CMK (cell line): ENCODE measurements around the gene ERICH6B.

ENCODE experiments used
- DNase-seq: peaks from one replicate; pipeline ENCODE4 v3.0.0-alpha.2; 2010; ENCODE audit warnings: low read depth

ERICH6B gene

DNA sequence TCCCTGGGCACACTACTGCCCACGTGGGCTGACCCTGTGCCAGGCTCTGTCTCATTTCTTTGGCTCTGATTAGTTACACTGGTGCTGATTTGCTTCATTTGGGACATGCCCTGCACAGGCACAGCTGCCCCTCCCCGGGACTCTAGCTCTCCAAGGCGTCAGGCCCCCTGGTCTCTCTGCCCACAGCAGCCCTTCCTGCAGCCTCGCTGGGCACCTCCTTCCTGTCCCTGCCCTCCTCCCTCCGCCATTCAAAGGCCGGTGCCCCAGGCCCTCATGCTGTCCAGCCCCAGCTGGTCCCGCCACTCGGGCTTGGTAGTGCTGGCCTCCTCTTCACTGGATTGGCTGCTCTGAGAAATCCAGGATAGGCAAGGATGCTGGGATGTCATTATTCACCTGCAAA lies 73.1 kb downstream of the ERICH6B start:
- DNase-seq = no peak

DNA sequence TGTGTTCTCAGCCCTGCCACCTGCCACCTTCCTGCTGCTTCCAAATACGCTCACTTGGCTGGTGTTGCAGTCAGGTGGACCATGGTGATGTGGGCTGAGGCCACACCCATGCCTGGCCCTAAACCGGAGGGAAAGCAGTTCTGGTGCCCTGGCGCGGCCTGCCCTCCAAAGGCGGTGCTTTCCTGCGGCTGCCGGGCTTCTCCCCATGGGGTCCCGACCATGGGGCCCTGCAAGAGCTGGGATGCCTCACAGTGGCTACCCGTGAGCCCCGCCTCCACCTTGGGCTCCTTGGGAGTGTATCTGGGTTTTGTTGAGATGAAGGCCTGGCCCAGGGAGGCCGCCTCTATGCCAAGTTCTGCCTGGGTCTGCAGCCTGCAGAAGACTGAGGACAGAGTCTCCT lies 73.7 kb downstream of the ERICH6B start:
- DNase-seq = no peak

GRCh38 chr13:45540864-45541263 lies 74.7 kb downstream of the ERICH6B start:
- DNase-seq = no peak

GRCh38 chr13:45540195-45540594 lies 75.3 kb downstream of the ERICH6B start:
- no peak for DNase-seq

GRCh38 chr13:45538382-45538781 lies 77.2 kb downstream of the ERICH6B start:
- DNase-seq = no peak

- no peak for DNase-seq
Observed at GRCh38 chr13:45537516-45537915, 78.0 kb downstream of the ERICH6B start.

GRCh38 chr13:45536224-45536623 lies 79.3 kb downstream of the ERICH6B start:
- DNase-seq = no peak

DNA sequence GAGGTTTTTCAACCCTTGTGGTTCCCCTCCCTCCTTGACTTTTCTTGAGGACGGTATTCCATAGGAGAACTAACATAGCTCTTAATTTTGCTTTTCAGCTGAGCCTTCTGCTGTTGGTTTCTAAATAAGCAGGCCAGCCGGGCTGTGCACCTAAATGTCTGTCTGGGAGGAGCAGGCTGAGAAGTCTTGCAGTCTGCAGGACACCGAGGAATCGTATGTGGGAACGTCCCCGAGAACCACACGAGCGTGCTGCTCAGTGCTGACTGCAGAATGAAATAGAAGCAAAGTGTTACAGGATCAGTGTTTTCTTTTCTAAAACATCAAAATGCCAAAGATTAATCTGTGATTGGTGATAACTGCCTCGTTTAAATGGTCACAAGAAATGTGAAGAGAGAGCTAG lies 80.9 kb downstream of the ERICH6B start:
- no peak for DNase-seq

DNA sequence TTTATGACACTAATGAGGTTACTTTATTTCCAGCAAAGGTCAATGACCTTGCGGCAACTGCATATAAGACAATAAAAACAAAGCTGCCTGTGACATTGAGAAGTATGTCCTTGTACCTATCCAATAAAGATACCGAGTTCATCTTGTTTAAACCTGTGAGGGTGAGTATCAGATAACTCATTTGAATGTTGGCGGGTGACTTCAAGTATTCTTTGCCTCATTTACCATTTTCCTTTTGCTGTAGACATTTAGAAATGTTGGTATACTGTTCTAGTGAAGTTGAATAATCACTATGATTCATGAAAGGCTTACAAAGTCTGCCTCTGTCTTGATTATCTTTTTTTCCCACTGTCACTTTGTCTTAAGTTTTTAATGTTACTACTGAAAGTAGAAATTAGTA lies 85.8 kb downstream of the ERICH6B start:
- DNase-seq = no peak

DNA sequence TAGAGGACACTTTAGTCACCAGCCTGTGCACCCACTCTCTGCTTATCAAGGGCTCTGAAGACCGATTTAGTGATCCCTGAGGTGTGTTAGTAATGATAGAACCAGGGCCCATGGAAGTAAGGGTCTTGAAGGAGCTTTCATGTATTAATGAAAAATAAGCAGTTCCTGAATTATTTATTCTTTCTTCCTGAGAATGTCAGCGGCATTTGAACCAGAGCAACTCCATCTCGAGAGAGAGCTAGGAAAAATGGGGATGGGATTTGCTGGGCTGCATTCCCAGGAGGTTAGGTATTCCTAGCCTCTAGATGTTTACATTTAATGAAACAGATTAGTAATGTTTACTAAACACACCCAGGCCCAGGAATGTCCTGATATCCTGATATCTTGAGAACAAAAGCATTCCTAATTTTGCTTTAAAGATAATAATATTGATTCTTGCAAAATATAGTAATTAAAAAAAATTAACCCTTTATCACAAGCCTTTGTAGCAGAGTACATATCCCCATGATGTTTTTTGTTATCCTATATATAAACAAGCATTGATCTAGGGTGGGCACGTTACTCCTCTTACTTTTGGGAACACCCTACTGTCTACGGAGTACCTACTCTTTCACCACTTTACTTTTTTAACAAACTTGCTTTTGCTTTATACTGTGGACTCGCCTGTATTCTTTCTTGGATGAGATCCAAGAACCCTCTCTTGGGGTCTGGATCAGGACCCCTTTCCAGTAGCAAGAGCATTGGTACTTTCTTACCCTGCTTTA lies 87.7 kb downstream of the ERICH6B start:
- DNase-seq = no peak

GRCh38 chr13:45522571-45522970 lies 93.0 kb downstream of the ERICH6B start:
- no peak for DNase-seq

GRCh38 chr13:45521297-45521696 lies 94.2 kb downstream of the ERICH6B start:
- DNase-seq = no peak

DNA sequence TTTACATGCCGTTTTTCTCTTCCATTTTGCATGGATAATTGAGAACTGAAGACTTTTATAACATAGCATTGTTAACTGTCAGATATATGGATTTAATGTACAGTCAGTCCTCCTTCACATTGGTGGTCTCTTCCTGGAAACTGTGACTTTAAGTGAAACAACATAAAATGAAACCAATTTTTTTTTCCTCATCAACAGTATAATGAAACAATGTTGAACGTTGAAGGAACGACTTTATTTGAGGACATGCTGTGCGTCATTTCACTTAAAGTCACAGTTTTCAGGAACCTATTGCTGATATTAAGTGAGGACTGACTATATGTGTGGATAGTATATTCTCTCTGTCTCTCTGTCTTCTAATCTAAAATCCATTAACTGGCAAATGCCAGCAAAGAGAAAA lies 96.0 kb downstream of the ERICH6B start:
- no peak for DNase-seq

- no peak for DNase-seq
Observed at GRCh38 chr13:45518525-45519245, 96.9 kb downstream of the ERICH6B start.

DNA sequence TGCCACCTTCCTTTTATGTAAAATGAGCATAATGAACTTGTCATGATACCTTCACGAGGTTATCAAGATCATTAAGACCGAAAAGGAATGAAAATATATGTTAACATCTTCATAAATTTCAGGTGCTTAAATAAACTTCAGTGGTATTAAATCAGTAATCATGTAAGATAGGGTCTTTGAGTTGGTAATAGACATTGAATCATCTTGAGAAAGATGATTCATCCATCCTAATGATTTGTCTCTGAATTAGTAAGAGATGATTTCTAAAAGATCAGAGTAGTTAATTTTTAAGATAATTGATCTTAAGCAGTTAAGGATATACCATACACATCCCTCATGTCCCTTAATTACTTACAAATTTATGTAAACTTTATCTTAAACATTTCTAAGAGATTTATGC lies 98.8 kb downstream of the ERICH6B start:
- no peak for DNase-seq

DNA sequence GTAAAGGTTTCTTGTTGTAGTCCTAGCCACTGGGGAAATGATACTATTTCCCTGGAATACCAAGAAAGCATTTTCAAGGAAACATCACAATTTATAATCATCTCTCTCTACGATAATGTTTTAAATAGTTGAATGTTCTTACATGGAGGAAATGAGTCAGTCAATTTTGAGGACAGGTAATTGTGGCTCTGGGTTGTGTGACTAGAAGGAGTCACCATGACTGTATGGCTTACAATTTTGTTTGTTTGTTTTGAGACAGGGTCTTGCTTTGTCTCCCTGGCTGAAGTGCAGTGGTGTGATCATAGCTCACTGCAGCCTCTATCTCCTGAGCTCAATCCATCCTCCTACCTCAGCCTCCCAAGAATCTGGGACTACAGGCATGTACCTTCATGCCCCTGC lies 103.4 kb downstream of the ERICH6B start:
- DNase-seq = no peak

DNA sequence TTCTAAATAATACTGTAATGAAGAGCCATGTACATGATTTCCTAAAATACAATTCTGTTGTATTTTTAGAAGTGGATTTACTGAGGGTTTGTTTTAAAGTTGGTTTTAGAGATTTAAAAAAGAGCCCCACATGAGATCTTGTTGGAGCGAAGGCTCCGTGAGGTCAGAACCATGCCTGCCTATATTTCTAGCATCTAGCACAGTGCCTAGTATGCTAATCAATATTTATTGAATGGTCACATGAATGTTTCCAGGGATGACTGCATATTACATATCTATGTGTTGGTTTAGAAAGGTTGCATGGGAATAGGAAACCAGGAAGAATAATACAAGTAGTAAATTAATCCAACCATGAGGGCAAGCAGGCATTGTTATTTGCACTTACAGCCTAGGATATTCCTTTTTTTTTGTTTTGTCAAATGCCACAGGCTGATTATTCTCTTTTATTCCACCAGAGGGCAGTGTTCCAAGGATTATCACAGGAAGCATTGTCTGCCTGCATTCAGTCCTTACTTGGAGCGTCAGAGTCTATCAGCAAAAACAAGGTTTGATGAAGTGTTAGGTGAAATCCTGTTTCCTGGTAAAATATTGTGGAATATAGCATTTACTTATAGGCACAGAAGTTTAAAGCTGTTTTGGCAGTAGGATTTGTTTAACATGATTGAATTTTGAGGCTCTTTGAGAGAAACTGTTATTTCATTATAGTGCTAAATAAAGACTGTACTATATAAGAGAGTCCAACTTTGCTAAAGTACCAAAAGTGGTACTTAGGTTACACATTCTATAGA lies 104.0 kb downstream of the ERICH6B start:
- peak; percentile 12 for DNase-seq

- no peak for DNase-seq
Observed at GRCh38 chr13:45510672-45511071, 104.9 kb downstream of the ERICH6B start.

- DNase-seq = no peak
Observed at GRCh38 chr13:45508776-45509175, 106.8 kb downstream of the ERICH6B start.

DNA sequence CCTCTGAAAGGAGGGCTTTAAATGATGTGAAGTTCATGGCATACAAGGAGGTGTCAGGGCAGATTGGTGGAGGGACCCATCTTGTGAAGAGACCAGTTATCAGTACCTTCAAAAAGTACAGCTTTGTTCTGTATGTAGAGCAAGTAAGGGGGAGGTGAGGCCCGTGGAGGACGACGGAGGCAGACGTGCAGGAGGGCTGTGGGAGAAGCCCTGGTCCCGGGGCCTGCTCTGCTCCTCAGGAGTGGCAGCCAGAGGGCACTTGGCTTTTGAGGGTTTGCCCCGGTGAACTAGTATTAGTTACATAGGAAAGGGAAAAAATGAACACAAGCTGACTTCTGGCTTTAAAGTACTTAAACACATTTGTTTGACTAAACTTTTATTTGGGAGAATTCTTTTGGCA lies 108.7 kb downstream of the ERICH6B start:
- DNase-seq = no peak

DNA sequence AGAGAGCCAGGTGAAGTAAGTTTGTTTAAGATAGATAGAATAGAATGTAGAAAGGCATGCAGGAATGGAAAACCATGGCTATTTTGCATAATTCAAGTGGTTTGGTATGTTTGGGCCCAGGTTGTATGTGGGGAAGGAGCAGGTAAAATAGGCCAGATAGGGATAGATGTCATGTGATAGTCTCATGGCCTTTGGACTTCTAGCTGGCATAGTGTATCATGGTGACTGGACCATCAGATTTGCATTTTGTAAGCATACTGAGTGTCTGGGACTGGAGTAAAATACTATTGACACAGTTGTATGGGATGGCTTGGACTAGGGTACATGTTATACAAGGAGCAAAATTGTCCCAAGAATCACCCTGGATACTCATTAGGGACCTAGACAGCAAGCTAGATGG lies 111.9 kb downstream of the ERICH6B start:
- no peak for DNase-seq

DNA sequence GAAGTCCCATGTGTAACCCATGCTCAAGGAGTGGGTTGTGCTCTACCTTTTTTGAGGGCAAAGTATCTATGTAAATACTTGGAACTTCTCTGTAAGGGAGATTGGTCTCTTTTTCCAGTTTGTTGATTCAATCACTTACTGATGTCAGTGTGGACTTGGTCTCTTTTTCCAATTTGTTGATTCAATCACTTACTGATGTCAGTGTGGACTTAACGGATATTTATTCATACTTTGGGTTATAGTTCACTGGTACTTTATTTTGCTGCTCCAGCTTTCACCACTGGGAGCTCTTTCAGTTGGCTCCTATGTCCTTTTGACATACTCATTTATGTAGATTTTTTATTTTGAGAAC lies 114.4 kb downstream of the ERICH6B start:
- no peak for DNase-seq
